Naive thymus-derived CD4-positive, alpha-beta T cell (primary cell): ENCODE results near the gene PLEKHM3. TPM values are rescaled to one million over a fixed set of nuclear protein-coding genes. Genes with fewer than 3 reads are reported as not detected.

Source experiments
- ATAC-seq: fragments of 150-1000 bp; cut with Tn5 transposase; 2 replicates; pipeline ENCODE4 v1.10.0; 2021; ENCODE audit warnings: mild to moderate bottlenecking, moderate library complexity
- CTCF ChIA-PET: fragments of 350-600 bp; sonication (Branson Sonifier 250); formaldehyde crosslinking; loops from one replicate; lab custom pipeline; 2021; ENCODE audit warnings: antibody characterized with exemption; lab: Charles Lee
- POLR2A ChIA-PET: fragments of 350-600 bp; sonication (Branson Sonifier 250); formaldehyde crosslinking; loops from one replicate; lab custom pipeline; 2021; ENCODE audit warnings: antibody characterized with exemption, inconsistent platforms; lab: Charles Lee
- DNase-seq, 9 donors: peaks; one replicate each; pipeline versions ENCODE4 v3.0.0 to v3.0.0-alpha.2; 2020 to 2022; ENCODE audit warnings: mixed read lengths in 1 of 9
- H3K27ac ChIP-seq: one replicate; pipeline ENCODE4 v1.7.0; 2013; ENCODE audit warnings: mild to moderate bottlenecking, low read depth, low read length, moderate library complexity
- H3K27me3 ChIP-seq, 2 donors: one replicate each; pipeline ENCODE4 v1.7.0; 2013; ENCODE audit warnings: low read length in 2 of 2, mild to moderate bottlenecking in 2 of 2, moderate library complexity in 2 of 2; ENCODE audit not compliant: control insufficient read depth in 2 of 2, insufficient read depth in 2 of 2
- H3K36me3 ChIP-seq, 3 experiments: 1 replicate in 2 of 3; 2 replicates in 1 of 3; pipeline ENCODE4 v1.7.0; 2013; ENCODE audit warnings: low read length in 3 of 3, mild to moderate bottlenecking in 3 of 3, moderate library complexity in 1 of 3; ENCODE audit not compliant: insufficient read depth in 3 of 3, control insufficient read depth in 2 of 3
- H3K4me1 ChIP-seq, 2 donors: one replicate each; pipeline ENCODE4 v1.7.0; 2013; ENCODE audit warnings: low read length in 2 of 2, mild to moderate bottlenecking in 2 of 2, moderate library complexity in 1 of 2; ENCODE audit not compliant: control insufficient read depth in 2 of 2, insufficient read depth in 2 of 2
- H3K4me3 ChIP-seq: 2 replicates; pipeline ENCODE4 v1.7.0; 2013; ENCODE audit warnings: mild to moderate bottlenecking, low read length
- H3K9me3 ChIP-seq, 3 experiments: 1 replicate in 2 of 3; 2 replicates in 1 of 3; pipeline ENCODE4 v1.7.0; 2013; ENCODE audit warnings: low read length in 3 of 3; ENCODE audit not compliant: control insufficient read depth in 2 of 3
- H3K27ac Mint-ChIP-seq, 9 donors: one replicate each; pipeline ENCODE4 v1.8.0; 2020 to 2022; ENCODE audit warnings: mixed read lengths in 9 of 9, mild to moderate bottlenecking in 8 of 9, moderate library complexity in 5 of 9, inconsistent platforms in 2 of 9
- H3K27me3 Mint-ChIP-seq, 5 donors: one replicate each; pipeline ENCODE4 v1.8.0; 2021 to 2022; ENCODE audit warnings: mixed read lengths in 5 of 5, mild to moderate bottlenecking in 1 of 5
- H3K36me3 Mint-ChIP-seq, 5 donors: one replicate each; pipeline ENCODE4 v1.8.0; 2020 to 2022; ENCODE audit warnings: mixed read lengths in 5 of 5, mild to moderate bottlenecking in 3 of 5, inconsistent platforms in 1 of 5
- H3K4me1 Mint-ChIP-seq, 7 donors: one replicate each; pipeline ENCODE4 v1.8.0; 2020 to 2022; ENCODE audit warnings: mixed read lengths in 7 of 7, mild to moderate bottlenecking in 3 of 7, inconsistent platforms in 1 of 7
- H3K4me3 Mint-ChIP-seq, 10 donors: one replicate each; pipeline ENCODE4 v1.8.0; 2020 to 2022; ENCODE audit warnings: mild to moderate bottlenecking in 10 of 10, mixed read lengths in 10 of 10, moderate library complexity in 6 of 10, inconsistent platforms in 2 of 10
- H3K9me3 Mint-ChIP-seq, 11 donors: one replicate each; pipeline ENCODE4 v1.8.0; 2020 to 2022; ENCODE audit warnings: mixed read lengths in 11 of 11, mild to moderate bottlenecking in 4 of 11, inconsistent platforms in 1 of 11, moderate library complexity in 1 of 11
- intact Hi-C, 2 donors: fragments of 100-400 bp; cut with micrococcal nuclease; formaldehyde crosslinking; loops; one replicate each; pipeline ENCODE4 v1.15.1; 2023
- polyA plus RNA-seq, 2 donors: library from polyadenylated mRNA; unstranded; fragments of 300-500 nt; fragmentation: Illumina TruSeq; gene quantifications; one replicate each; pipeline ENCODE4 v1.2.3, GENCODE V29; 2021
- total RNA-seq, 6 experiments: library from RNA in 5 of 6; stranded (reverse) in 5 of 6; gene quantifications; 1 replicate in 5 of 6; 2 replicates in 1 of 6; pipeline ENCODE4 v1.2.3 and lab custom pipeline; 2021 to 2026

Gene PLEKHM3
- total and polyA plus RNA-seq, 7 experiments from 2014 or later = 3.8 to 19.4 (median 13.8) TPM

DNA sequence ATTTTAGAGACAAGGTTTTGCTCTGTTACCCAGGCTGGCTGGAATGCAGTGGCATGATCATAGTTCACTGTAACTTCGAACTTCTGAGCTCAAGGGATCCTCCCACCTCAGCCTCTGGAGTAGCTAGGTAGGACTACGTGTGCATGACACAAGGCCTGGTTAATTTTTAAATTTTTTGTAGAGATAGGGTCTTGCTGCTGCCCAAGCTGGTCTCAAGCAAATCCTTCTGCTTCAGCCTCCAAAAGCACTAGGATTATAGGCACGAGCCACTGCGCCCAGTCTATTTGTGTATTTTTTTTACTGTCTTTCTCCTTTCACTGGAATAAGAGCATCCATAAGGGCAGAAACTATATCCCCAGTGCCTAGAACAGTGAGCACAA, 89.3 kb downstream of the PLEKHM3 start:
- Histone ChIP-seq H3K4me1 (no peaks in the 10 kb centered on the region), H3K9me3 (no peaks in the 10 kb centered on the region), H3K27me3 (no peaks in the 10 kb centered on the region), H3K4me3 (no peak overlapping the region), H3K36me3 (peaks cover 0 to 7% (median 0%) of the 10 kb centered on the region in 3 experiments), H3K27ac (no peak overlapping the region)
- Mint-ChIP-seq H3K27ac (no peak overlapping the region), H3K27me3 (no peaks in the 10 kb centered on the region), H3K4me1 (peaks cover 0 to 11% (median 0%) of the 10 kb centered on the region in 7 donors), H3K36me3 (peaks cover 0 to 12% (median 2%) of the 10 kb centered on the region in 5 donors), H3K9me3 (no peaks in the 10 kb centered on the region), H3K4me3 (no peak overlapping the region)
- ATAC-seq (no peak), DNase-seq (no peak)
- intact Hi-C loops = no loop called here
- POLR2A ChIA-PET = no interaction called here
- CTCF ChIA-PET = no interaction called here

DNA sequence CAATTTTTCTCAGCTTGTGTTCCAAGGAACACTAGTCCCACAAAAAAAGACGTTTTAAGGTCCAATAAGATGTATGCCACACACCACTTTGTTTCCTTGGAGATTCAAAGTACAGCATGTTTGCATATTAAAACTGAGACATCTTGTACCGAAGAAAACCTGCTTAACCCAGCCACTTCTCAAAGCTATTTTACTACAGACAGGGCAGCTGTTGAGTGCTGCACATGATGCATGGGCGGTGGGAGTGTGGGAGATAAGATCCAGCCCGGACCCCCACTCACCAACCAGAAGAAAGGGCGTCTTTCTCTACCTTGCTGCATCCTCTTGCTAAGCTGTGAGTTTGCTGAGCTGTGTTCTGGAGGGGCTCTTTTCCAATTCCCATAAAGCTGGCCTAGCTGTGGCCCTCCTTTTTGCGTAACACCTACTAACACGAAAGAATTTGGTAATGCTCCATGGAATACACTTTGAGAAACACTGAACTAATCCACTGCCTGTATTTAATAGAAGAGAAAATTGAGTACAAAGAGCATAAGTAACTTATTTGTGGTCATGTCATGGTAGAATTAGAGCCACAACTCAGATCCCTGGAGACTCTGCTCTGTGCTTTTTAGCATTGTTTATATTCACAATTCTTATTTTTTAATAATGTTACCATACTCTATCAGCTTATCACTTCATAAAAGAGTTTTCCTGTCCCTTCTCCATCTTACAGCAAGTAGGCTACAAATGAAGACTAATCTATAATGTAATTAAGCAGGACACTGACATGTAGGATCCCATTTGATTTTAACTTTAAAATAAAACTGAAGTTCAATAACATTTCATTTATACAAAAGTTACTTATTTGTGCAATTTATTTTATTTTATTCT, 90.0 kb downstream of the PLEKHM3 start:
- peaks cover 0 to 11% (median 0%) of the 10 kb centered on the region in 7 donors for H3K4me1 Mint-ChIP-seq
- ChIA-PET POLR2A (no interaction called here), CTCF (no interaction called here)
- ATAC-seq (no peak), DNase-seq (no peak)
- intact Hi-C loops = no loop called here
- H3K4me3 ChIP-seq = no peak overlapping the region
- H3K36me3 ChIP-seq = peaks cover 0 to 12% (median 0%) of the 10 kb centered on the region in 3 experiments
- H3K27me3 Mint-ChIP-seq = no peaks in the 10 kb centered on the region
- H3K27me3 ChIP-seq = no peaks in the 10 kb centered on the region
- H3K4me1 ChIP-seq = no peaks in the 10 kb centered on the region
- no peaks in the 10 kb centered on the region for H3K9me3 Mint-ChIP-seq
- no peak overlapping the region for H3K4me3 Mint-ChIP-seq
- H3K27ac Mint-ChIP-seq = no peak overlapping the region
- no peaks in the 10 kb centered on the region for H3K9me3 ChIP-seq
- H3K27ac ChIP-seq = no peak overlapping the region
- peaks cover 0 to 18% (median 5%) of the 10 kb centered on the region in 5 donors for H3K36me3 Mint-ChIP-seq

DNA sequence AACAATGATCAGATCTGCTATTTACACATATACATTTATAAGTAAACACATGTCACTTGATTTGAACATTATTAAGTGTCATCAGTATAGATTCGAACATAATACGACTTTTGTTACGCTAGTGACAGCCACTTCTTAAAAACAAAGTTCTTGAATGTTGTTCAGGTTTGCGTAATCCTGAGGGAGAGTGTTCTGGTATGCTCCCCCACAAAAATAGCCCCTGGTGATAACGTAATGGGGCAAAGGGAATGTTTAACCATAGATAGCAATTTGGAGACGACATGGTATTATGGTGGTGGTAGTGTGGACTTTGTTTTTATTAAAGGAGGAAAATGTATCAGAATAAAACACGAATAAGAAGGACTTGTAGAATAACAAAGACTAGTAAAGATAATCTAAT, 90.6 kb downstream of the PLEKHM3 start:
- Histone ChIP-seq H3K27ac (no peak overlapping the region), H3K36me3 (peaks cover 0 to 16% (median 0%) of the 10 kb centered on the region in 3 experiments), H3K27me3 (no peaks in the 10 kb centered on the region), H3K9me3 (no peaks in the 10 kb centered on the region), H3K4me1 (no peaks in the 10 kb centered on the region), H3K4me3 (no peak overlapping the region)
- Mint-ChIP-seq H3K4me3 (no peak overlapping the region), H3K27ac (no peak overlapping the region), H3K27me3 (no peaks in the 10 kb centered on the region), H3K36me3 (peaks cover 0 to 19% (median 5%) of the 10 kb centered on the region in 5 donors), H3K9me3 (no peaks in the 10 kb centered on the region), H3K4me1 (peaks cover 0 to 10% (median 0%) of the 10 kb centered on the region in 7 donors)
- intact Hi-C loops = no loop called here
- ATAC-seq (no peak), DNase-seq (no peak)
- ChIA-PET POLR2A (no interaction called here), CTCF (no interaction called here)

DNA sequence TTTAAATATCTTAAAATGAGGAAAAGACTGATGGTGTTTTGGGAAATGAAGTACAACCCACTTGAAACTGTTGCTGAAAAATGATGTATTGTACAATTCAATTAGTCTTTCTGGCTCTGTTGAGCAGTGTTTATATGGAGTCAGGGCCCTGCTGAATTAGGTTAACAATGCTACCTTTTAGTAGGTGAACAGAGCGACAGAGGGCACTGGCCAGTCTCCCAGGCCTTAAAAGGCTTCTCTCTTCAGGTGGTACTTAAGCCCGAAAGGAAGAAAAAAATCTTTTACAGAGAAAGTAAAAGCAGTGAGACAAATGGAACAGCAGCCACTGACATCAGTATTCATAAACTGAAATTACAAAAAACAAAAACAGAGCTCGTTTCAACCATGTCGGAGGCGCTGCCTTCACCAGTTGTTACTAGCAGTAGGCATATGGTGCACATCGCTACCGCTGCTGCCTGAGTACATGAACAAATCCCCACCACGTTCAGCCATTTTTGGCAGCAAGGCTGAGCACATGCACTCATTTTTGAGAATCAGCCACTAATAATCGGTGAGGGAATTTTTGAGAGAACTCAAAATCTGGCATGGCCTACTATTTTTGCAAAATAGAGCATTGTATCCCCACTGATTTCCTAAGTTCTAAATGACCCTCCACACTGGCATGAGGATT, 91.8 kb downstream of the PLEKHM3 start:
- H3K27me3 ChIP-seq = no peaks in the 10 kb centered on the region
- Mint-ChIP-seq H3K27me3 (no peaks in the 10 kb centered on the region), H3K9me3 (no peaks in the 10 kb centered on the region), H3K4me1 (no peaks in the 10 kb centered on the region), H3K4me3 (no peak overlapping the region), H3K27ac (no peak overlapping the region), H3K36me3 (peaks cover 0 to 25% (median 5%) of the 10 kb centered on the region in 5 donors)
- no peak overlapping the region for H3K27ac ChIP-seq
- H3K9me3 ChIP-seq = no peaks in the 10 kb centered on the region
- DNase-seq = no peak
- no peak for ATAC-seq
- ChIA-PET CTCF (no interaction called here), POLR2A (no interaction called here)
- peaks cover 0 to 16% (median 0%) of the 10 kb centered on the region in 3 experiments for H3K36me3 ChIP-seq
- no peaks in the 10 kb centered on the region for H3K4me1 ChIP-seq
- intact Hi-C loops = no loop called here
- no peak overlapping the region for H3K4me3 ChIP-seq

- intact Hi-C loops = no loop called here
- CTCF ChIA-PET = no interaction called here
- Mint-ChIP-seq H3K4me1 (no peaks in the 10 kb centered on the region), H3K27ac (no peak overlapping the region), H3K4me3 (no peak overlapping the region), H3K27me3 (no peaks in the 10 kb centered on the region), H3K9me3 (no peaks in the 10 kb centered on the region), H3K36me3 (peaks cover 0 to 26% (median 5%) of the 10 kb centered on the region in 5 donors)
- no peak overlapping the region for H3K4me3 ChIP-seq
- H3K36me3 ChIP-seq = peaks cover 0 to 16% (median 0%) of the 10 kb centered on the region in 3 experiments
- no peaks in the 10 kb centered on the region for H3K9me3 ChIP-seq
- no peaks in the 10 kb centered on the region for H3K4me1 ChIP-seq
- H3K27me3 ChIP-seq = no peaks in the 10 kb centered on the region
- DNase-seq = no peak
- POLR2A ChIA-PET = no interaction called here
- no peak overlapping the region for H3K27ac ChIP-seq
- no peak for ATAC-seq
Observed at GRCh38 chr2:207932106-207932505, 93.2 kb downstream of the PLEKHM3 start.

DNA sequence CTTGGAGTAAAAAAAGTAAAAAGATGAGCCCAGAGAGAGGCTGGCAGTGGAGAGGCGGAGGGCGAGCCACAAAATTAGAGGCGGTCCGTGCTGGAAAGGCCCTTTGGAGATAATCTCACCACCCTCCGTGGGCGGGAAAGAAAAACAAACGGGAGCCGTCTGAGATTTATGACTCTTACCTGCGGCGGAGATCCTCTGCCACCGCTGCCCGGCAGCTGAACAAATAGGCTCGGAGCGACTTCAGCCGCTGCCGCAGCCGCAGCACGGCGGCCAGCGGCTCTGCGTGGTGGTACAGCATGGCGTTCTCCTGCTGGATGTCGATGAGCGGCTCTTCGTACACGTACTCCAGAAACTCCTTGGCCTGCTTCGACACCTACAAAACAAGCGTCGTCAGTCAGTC, 94.6 kb downstream of the PLEKHM3 start:
- DNase-seq (no peak), ATAC-seq (no peak)
- H3K4me3 ChIP-seq = no peak overlapping the region
- Mint-ChIP-seq H3K4me3 (no peak overlapping the region), H3K9me3 (no peaks in the 10 kb centered on the region), H3K36me3 (peaks cover 0 to 26% (median 5%) of the 10 kb centered on the region in 5 donors), H3K27me3 (no peaks in the 10 kb centered on the region), H3K27ac (no peak overlapping the region), H3K4me1 (peaks cover 2 to 14% (median 10%) of the 10 kb centered on the region in 7 donors)
- no peaks in the 10 kb centered on the region for H3K9me3 ChIP-seq
- peaks cover 0 to 2% of the 10 kb centered on the region in 2 donors for H3K4me1 ChIP-seq
- intact Hi-C loops = no loop called here
- H3K36me3 ChIP-seq = peaks cover 0 to 16% (median 0%) of the 10 kb centered on the region in 3 experiments
- CTCF ChIA-PET = no interaction called here
- H3K27ac ChIP-seq = no peak overlapping the region
- H3K27me3 ChIP-seq = no peaks in the 10 kb centered on the region
- POLR2A ChIA-PET = no interaction called here
